H1 (cell line): ENCODE results near the gene SLFN14. TPM values are rescaled to one million over a fixed set of nuclear protein-coding genes. Genes with fewer than 3 reads are reported as not detected.
"Not testable (repeated sequence)": the region's sequence is repeated elsewhere in the genome, so short reads cannot be mapped to it uniquely, and the experiment has no call there.

Source experiments
- CTCF ChIA-PET: fragments of 300-600 bp; sonication (Branson Sonifier 250); formaldehyde crosslinking; loops from one replicate; lab custom pipeline; 2021; ENCODE audit not compliant: partially characterized antibody; lab: Charles Lee
- POLR2A ChIA-PET: fragments of 300-600 bp; sonication (Branson Sonifier 250); formaldehyde crosslinking; loops from one replicate; lab custom pipeline; 2021; ENCODE audit warnings: inconsistent platforms; ENCODE audit not compliant: partially characterized antibody; lab: Charles Lee
- DNase-seq, 2 experiments: peaks; one replicate each; pipeline versions ENCODE4 v3.0.0 to v3.0.0-alpha.2; 2010 to 2022; ENCODE audit warnings: low spot score in 2 of 2, low read depth in 1 of 2, mixed read lengths in 1 of 2
- FAIRE-seq: peaks from 2 replicates; lab custom pipeline; 2011; peaks lifted over from hg19 to GRCh38; lab: Jason Lieb, UNC
- H2AFZ ChIP-seq: 2 replicates; pipeline ENCODE4 v1.8.1; 2012; ENCODE audit warnings: low read length, inconsistent platforms
- H2AK5ac ChIP-seq: 2 replicates; pipeline ENCODE4 v1.6.1; 2013; ENCODE audit warnings: low read depth, low read length
- H2BK120ac ChIP-seq: replicated peaks from 2 replicates; pipeline ENCODE3; 2013; ENCODE audit warnings: low read depth, low read length, inconsistent platforms
- H2BK12ac ChIP-seq: 2 replicates; pipeline ENCODE4 v1.6.1; 2013; ENCODE audit warnings: low read depth, low read length
- H2BK15ac ChIP-seq: 2 replicates; pipeline ENCODE4 v1.6.1; 2013; ENCODE audit warnings: low read length
- H2BK20ac ChIP-seq: 2 replicates; pipeline ENCODE4 v1.6.1; 2013; ENCODE audit warnings: low read length
- H2BK5ac ChIP-seq: 2 replicates; pipeline ENCODE4 v1.6.1; 2013; ENCODE audit warnings: low read depth, low read length
- H3K14ac ChIP-seq: 2 replicates; pipeline ENCODE4 v1.6.1; 2013; ENCODE audit warnings: inconsistent platforms; ENCODE audit not compliant: insufficient read length
- H3K18ac ChIP-seq: 2 replicates; pipeline ENCODE4 v1.6.1; 2013; ENCODE audit warnings: low read length; ENCODE audit errors: extremely low read depth
- H3K23ac ChIP-seq: 2 replicates; pipeline ENCODE4 v1.6.1; 2013; ENCODE audit warnings: inconsistent platforms; ENCODE audit not compliant: insufficient read length
- H3K23me2 ChIP-seq: 2 replicates; pipeline ENCODE4 v1.6.1; 2013; ENCODE audit warnings: low read depth, low read length
- H3K27ac ChIP-seq: 2 replicates; pipeline ENCODE4 v1.6.1; 2011; ENCODE audit warnings: low read depth, low read length, inconsistent platforms
- H3K27me3 ChIP-seq, 4 experiments: replicated peaks in 1 of 4; 1 replicate in 1 of 4; 2 replicates in 3 of 4; pipeline versions ENCODE4 v1.6.1 to v1.8.1; 2011 to 2013; ENCODE audit warnings: low read length in 3 of 4, mild to moderate bottlenecking in 3 of 4, inconsistent platforms in 2 of 4, mixed read lengths in 2 of 4, moderate library complexity in 1 of 4; ENCODE audit not compliant: control insufficient read depth in 3 of 4, insufficient read depth in 3 of 4; ENCODE audit errors: extremely low read depth in 1 of 4
- H3K36me3 ChIP-seq, 4 experiments: 2 replicates each; pipeline versions ENCODE4 v1.6.1 to v1.8.1; 2011 to 2013; ENCODE audit warnings: mild to moderate bottlenecking in 4 of 4, low read length in 3 of 4, moderate library complexity in 2 of 4, control low read depth in 1 of 4, inconsistent platforms in 1 of 4; ENCODE audit not compliant: insufficient read depth in 4 of 4, control insufficient read depth in 2 of 4
- H3K4ac ChIP-seq: replicated peaks from 2 replicates; pipeline ENCODE3; 2013; ENCODE audit warnings: low read length, low read depth, mixed read lengths, inconsistent platforms; ENCODE audit not compliant: insufficient read length
- H3K4me1 ChIP-seq, 4 experiments: replicated peaks in 1 of 4; 1 replicate in 1 of 4; 2 replicates in 3 of 4; pipeline versions ENCODE4 v1.6.1 to v1.8.1; 2011 to 2013; ENCODE audit warnings: low read length in 3 of 4, inconsistent platforms in 2 of 4, mixed read lengths in 1 of 4; ENCODE audit not compliant: insufficient read depth in 4 of 4, control insufficient read depth in 3 of 4
- H3K4me2 ChIP-seq, 2 experiments: 2 replicates each; pipeline versions ENCODE4 v1.6.1 to v1.8.1; 2011 to 2013; ENCODE audit warnings: low read depth in 2 of 2, low read length in 2 of 2, control low read depth in 1 of 2, inconsistent platforms in 1 of 2, mild to moderate bottlenecking in 1 of 2; ENCODE audit not compliant: insufficient read depth in 1 of 2
- H3K4me3 ChIP-seq, 4 experiments: fragments of 200-600, 300-600 bp in 1 of 4; sonication (generic), shearing (Covaris generic), sonication (Bioruptor Twin) in 1 of 4; 2 replicates each; pipeline versions ENCODE4 v1.5.1 to v1.8.1; 2011 to 2016; ENCODE audit warnings: low read length in 4 of 4, low read depth in 3 of 4, control low read depth in 2 of 4, inconsistent platforms in 2 of 4, mild to moderate bottlenecking in 2 of 4, mixed read lengths in 1 of 4, moderate library complexity in 1 of 4; ENCODE audit not compliant: insufficient read depth in 2 of 4; ENCODE audit errors: extremely low read depth in 1 of 4
- H3K56ac ChIP-seq: replicated peaks from 2 replicates; pipeline ENCODE3; 2013; ENCODE audit warnings: low read depth, mild to moderate bottlenecking, mixed read lengths, low read length, inconsistent platforms; ENCODE audit not compliant: insufficient read length
- H3K79me1 ChIP-seq: 2 replicates; pipeline ENCODE4 v1.6.1; 2013; ENCODE audit warnings: low read depth, low read length, control low read depth
- H3K79me2 ChIP-seq, 2 experiments: 2 replicates each; pipeline versions ENCODE4 v1.6.1 to v1.8.1; 2012 to 2013; ENCODE audit warnings: low read length in 2 of 2, mild to moderate bottlenecking in 2 of 2, inconsistent platforms in 1 of 2; ENCODE audit not compliant: insufficient read depth in 2 of 2, control insufficient read depth in 1 of 2
- H3K9ac ChIP-seq, 4 experiments: replicated peaks in 1 of 4; 1 replicate in 1 of 4; 2 replicates in 3 of 4; pipeline versions ENCODE4 v1.6.1 to v1.8.1; 2011 to 2013; ENCODE audit warnings: low read depth in 3 of 4, low read length in 3 of 4, control low read depth in 2 of 4, mild to moderate bottlenecking in 2 of 4, moderate library complexity in 2 of 4, inconsistent platforms in 1 of 4; ENCODE audit errors: extremely low read depth in 1 of 4
- H3K9me3 ChIP-seq, 2 experiments: 2 replicates each; pipeline versions ENCODE4 v1.6.1 to v1.8.1; 2012 to 2013; ENCODE audit warnings: mild to moderate bottlenecking in 2 of 2, moderate library complexity in 2 of 2, control low read depth in 1 of 2, inconsistent platforms in 1 of 2, low read depth in 1 of 2, low read length in 1 of 2, mixed read lengths in 1 of 2; ENCODE audit not compliant: insufficient read depth in 2 of 2
- H4K20me1 ChIP-seq, 2 experiments: replicated peaks in 1 of 2; 2 replicates each; pipeline versions ENCODE3 to v1.8.1; 2011 to 2013; ENCODE audit warnings: inconsistent platforms in 2 of 2, low read length in 2 of 2, mild to moderate bottlenecking in 1 of 2; ENCODE audit not compliant: insufficient read depth in 2 of 2, control insufficient read depth in 1 of 2
- H4K5ac ChIP-seq: 2 replicates; pipeline ENCODE4 v1.6.1; 2013; ENCODE audit warnings: low read length, low read depth, mixed read lengths, inconsistent platforms; ENCODE audit not compliant: insufficient read length
- H4K8ac ChIP-seq: 2 replicates; pipeline ENCODE4 v1.8.0; 2013; ENCODE audit warnings: mild to moderate bottlenecking, moderate library complexity, low read length, inconsistent platforms; ENCODE audit not compliant: insufficient read depth; ENCODE audit errors: extremely low read depth
- H4K91ac ChIP-seq: replicated peaks from 2 replicates; pipeline ENCODE3; 2013; ENCODE audit warnings: low read length, mixed read lengths, inconsistent platforms; ENCODE audit not compliant: insufficient read length
- WGBS, 2 experiments: shearing (Covaris generic) in 1 of 2; methylation state at CpG; one replicate each; pipeline versions ENCODE4 v1.1.6 to v1.1.7; 2013 to 2015; ENCODE audit warnings: low lambda C conversion rate in 2 of 2, mixed read lengths in 2 of 2, inconsistent platforms in 1 of 2, low coverage in 1 of 2, missing lambda C conversion rate in 1 of 2; ENCODE audit not compliant: insufficient replicate concordance in 2 of 2, insufficient coverage in 1 of 2, insufficient read length in 1 of 2; ENCODE audit errors: extremely low coverage in 1 of 2, missing lambda C conversion rate in 1 of 2; 5-methylcytosine and 5-hydroxymethylcytosine counted together
- polyA plus RNA-seq, 7 experiments: library from polyadenylated mRNA; depleted of rRNA in 3 of 7; stranded (reverse) in 5 of 7; unstranded in 2 of 7; fragments of >200 nt in 5 of 7; fragments of 200-250 nt in 2 of 7; gene quantifications; 1 replicate in 5 of 7; 2 replicates in 1 of 7; 4 replicates in 1 of 7; pipeline versions ENCODE4 v1.2.1 to v1.2.3, GENCODE V29; 2011 to 2013; ENCODE audit warnings: missing spikeins in 2 of 7, mixed read lengths in 2 of 7
- total RNA-seq: library from RNA; stranded (reverse); fragmentation: NEBNext Ultra II Directional; extraction: Animal tissue kit (Norgen Biotek cat#: 25700); gene quantifications from 2 replicates; pipeline ENCODE4 v1.2.1, GENCODE V29; 2021

SLFN14 gene
- total and polyA plus RNA-seq, 2 of the 8 experiments (the other 6 are each of a cell fraction or from before 2014, with no cell fraction given): 0.03 TPM; not detected in 1

DNA sequence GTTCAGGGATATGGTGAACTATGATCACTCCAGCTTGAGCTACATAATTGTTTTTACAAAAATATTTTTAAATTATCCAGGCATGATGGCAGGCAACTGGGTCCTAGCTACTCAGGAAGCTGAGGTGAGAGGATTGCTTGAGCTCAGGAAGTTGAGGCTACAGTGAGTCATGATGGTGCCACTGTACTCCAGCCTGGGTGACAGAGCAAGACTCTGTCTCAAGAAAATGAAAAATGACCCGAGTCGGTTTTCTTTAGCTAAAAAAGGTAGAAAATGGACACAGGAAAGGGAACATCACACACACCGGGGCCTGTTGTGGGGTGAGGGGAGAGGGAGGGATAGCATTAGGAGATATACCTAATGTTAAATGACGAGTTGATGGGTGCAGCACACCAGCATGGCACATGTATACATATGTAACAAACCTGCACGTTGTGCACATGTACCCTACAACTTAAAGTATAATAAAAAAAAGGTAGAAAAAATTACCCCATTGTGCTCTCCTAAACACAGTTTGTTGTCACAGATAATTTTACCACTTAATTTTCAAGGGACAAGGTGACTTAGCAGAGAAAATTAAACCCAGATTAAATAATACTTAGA, 38.9 kb downstream of the SLFN14 start:
- H2AK5ac ChIP-seq, DNase-seq, H2BK5ac ChIP-seq, H2BK120ac ChIP-seq, H3K9me3 ChIP-seq, H4K91ac ChIP-seq, H3K4me1 ChIP-seq, H3K23ac ChIP-seq, H4K20me1 ChIP-seq, H3K4me2 ChIP-seq, H3K23me2 ChIP-seq, H3K79me1 ChIP-seq, H4K8ac ChIP-seq, H3K4me3 ChIP-seq, H3K27me3 ChIP-seq, FAIRE-seq, H2AFZ ChIP-seq, H3K9ac ChIP-seq, H3K79me2 ChIP-seq, H3K14ac ChIP-seq, H2BK20ac ChIP-seq, H2BK15ac ChIP-seq, H3K4ac ChIP-seq, H2BK12ac ChIP-seq, H3K36me3 ChIP-seq, POLR2A ChIA-PET, H3K18ac ChIP-seq, H4K5ac ChIP-seq, H3K27ac ChIP-seq, H3K56ac ChIP-seq: not testable (repeated sequence)
- CTCF ChIA-PET: interaction anchor here (1.0 to 2.3 kb wide), 2 partner anchors 12 to 15 kb away, joined by 3 to 9 read pairs; no protein-coding TSS in a partner anchor
- WGBS, 2 experiments: 83% methylated on average over 5 of the region's 5 CpGs; no CpG with 5 or more reads in 1 of the 2 experiments
